ENCODE results near the gene NDUFS5.

- TF ChIP-seq ZNF274 (IDR thresholded peaks at IDR 0.05; ENCODE audit: low read length) (no peak), ZNF274 (tag by site-specific recombination; IDR thresholded peaks at IDR 0.05; ENCODE audit: borderline replicate concordance) (no peak), ZNF639 (tag by site-specific recombination; IDR thresholded peaks at IDR 0.05) (no peak), ZSCAN16 (tag by site-specific recombination; IDR thresholded peaks at IDR 0.05) (no peak), ZNF776 (tag by site-specific recombination; IDR thresholded peaks at IDR 0.05; ENCODE audit: borderline replicate concordance) (no peak), ZNF660 (tag by site-specific recombination; IDR thresholded peaks at IDR 0.05) (no peak), ZNF112 (tag by site-specific recombination; IDR thresholded peaks at IDR 0.05) (no peak), REPIN1 (tag by site-specific recombination; IDR thresholded peaks at IDR 0.05; ENCODE audit: low read depth) (no peak), ZNF335 (tag by site-specific recombination; conservative IDR thresholded peaks at IDR 0.05) (no peak), ZNF292 (tag by site-specific recombination; IDR thresholded peaks at IDR 0.05; ENCODE audit: borderline replicate concordance, low read depth) (no peak), ZSCAN30 (tag by site-specific recombination; IDR thresholded peaks at IDR 0.05) (no peak)
- TF ChIP-seq, protein P1, sequence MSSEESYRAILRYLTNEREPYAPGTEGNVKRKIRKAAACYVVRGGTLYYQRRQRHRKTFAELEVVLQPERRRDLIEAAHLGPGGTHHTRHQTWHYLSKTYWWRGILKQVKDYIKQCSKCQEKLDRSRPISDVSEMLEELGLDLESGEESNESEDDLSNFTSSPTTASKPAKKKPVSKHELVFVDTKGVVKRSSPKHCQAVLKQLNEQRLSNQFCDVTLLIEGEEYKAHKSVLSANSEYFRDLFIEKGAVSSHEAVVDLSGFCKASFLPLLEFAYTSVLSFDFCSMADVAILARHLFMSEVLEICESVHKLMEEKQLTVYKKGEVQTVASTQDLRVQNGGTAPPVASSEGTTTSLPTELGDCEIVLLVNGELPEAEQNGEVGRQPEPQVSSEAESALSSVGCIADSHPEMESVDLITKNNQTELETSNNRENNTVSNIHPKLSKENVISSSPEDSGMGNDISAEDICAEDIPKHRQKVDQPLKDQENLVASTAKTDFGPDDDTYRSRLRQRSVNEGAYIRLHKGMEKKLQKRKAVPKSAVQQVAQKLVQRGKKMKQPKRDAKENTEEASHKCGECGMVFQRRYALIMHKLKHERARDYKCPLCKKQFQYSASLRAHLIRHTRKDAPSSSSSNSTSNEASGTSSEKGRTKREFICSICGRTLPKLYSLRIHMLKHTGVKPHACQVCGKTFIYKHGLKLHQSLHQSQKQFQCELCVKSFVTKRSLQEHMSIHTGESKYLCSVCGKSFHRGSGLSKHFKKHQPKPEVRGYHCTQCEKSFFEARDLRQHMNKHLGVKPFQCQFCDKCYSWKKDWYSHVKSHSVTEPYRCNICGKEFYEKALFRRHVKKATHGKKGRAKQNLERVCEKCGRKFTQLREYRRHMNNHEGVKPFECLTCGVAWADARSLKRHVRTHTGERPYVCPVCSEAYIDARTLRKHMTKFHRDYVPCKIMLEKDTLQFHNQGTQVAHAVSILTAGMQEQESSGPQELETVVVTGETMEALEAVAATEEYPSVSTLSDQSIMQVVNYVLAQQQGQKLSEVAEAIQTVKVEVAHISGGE (tag by site-specific recombination; conservative IDR thresholded peaks at IDR 0.05; ENCODE audit: low read depth), result no peak
- TF ChIP-seq, protein P2, sequence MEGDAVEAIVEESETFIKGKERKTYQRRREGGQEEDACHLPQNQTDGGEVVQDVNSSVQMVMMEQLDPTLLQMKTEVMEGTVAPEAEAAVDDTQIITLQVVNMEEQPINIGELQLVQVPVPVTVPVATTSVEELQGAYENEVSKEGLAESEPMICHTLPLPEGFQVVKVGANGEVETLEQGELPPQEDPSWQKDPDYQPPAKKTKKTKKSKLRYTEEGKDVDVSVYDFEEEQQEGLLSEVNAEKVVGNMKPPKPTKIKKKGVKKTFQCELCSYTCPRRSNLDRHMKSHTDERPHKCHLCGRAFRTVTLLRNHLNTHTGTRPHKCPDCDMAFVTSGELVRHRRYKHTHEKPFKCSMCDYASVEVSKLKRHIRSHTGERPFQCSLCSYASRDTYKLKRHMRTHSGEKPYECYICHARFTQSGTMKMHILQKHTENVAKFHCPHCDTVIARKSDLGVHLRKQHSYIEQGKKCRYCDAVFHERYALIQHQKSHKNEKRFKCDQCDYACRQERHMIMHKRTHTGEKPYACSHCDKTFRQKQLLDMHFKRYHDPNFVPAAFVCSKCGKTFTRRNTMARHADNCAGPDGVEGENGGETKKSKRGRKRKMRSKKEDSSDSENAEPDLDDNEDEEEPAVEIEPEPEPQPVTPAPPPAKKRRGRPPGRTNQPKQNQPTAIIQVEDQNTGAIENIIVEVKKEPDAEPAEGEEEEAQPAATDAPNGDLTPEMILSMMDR (tag by site-specific recombination; IDR thresholded peaks at IDR 0.05), result no peak
- TF ChIP-seq, protein P3, sequence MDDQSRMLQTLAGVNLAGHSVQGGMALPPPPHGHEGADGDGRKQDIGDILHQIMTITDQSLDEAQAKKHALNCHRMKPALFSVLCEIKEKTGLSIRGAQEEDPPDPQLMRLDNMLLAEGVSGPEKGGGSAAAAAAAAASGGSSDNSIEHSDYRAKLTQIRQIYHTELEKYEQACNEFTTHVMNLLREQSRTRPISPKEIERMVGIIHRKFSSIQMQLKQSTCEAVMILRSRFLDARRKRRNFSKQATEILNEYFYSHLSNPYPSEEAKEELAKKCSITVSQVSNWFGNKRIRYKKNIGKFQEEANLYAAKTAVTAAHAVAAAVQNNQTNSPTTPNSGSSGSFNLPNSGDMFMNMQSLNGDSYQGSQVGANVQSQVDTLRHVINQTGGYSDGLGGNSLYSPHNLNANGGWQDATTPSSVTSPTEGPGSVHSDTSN (CRISPR knock-in tag; IDR thresholded peaks at IDR 0.05), result no peak
These were observed 8.0 kb downstream of the NDUFS5 start for GRCh38 chr1:39034114-39034654.
